H1 (cell line): Measurements from ENCODE around the gene TRNP1. TPM values are rescaled to one million over a fixed set of nuclear protein-coding genes. Genes with fewer than 3 reads are reported as not detected.

Experiments
- KDM1A ChIP-seq: fragments of 200-600, 300-600 bp; sonication (generic); IDR thresholded peaks from 2 replicates; pipeline ENCODE4 v1.7.1; 2016; ENCODE audit warnings: mild to moderate bottlenecking, low read length, borderline replicate concordance
- polyA plus RNA-seq, 7 experiments: library from polyadenylated mRNA; depleted of rRNA in 3 of 7; stranded (reverse) in 5 of 7; unstranded in 2 of 7; fragments of >200 nt in 5 of 7; fragments of 200-250 nt in 2 of 7; gene quantifications; 1 replicate in 5 of 7; 2 replicates in 1 of 7; 4 replicates in 1 of 7; pipeline versions ENCODE4 v1.2.1 to v1.2.3, GENCODE V29; 2011 to 2013; ENCODE audit warnings: missing spikeins in 2 of 7, mixed read lengths in 2 of 7
- total RNA-seq: library from RNA; stranded (reverse); fragmentation: NEBNext Ultra II Directional; extraction: Animal tissue kit (Norgen Biotek cat#: 25700); gene quantifications from 2 replicates; pipeline ENCODE4 v1.2.1, GENCODE V29; 2021

Gene TRNP1
- total and polyA plus RNA-seq, 2 of the 8 experiments (the other 6 are each of a cell fraction or from before 2014, with no cell fraction given), result 51.7 to 102 TPM

- TF ChIP-seq KDM1A, result no peak
Measured at GRCh38 chr1:27016376-27016775, 22.9 kb downstream of the TRNP1 start (continued).
